ENCODE measurements around the gene RAB1B.

Gene RAB1B

DNA sequence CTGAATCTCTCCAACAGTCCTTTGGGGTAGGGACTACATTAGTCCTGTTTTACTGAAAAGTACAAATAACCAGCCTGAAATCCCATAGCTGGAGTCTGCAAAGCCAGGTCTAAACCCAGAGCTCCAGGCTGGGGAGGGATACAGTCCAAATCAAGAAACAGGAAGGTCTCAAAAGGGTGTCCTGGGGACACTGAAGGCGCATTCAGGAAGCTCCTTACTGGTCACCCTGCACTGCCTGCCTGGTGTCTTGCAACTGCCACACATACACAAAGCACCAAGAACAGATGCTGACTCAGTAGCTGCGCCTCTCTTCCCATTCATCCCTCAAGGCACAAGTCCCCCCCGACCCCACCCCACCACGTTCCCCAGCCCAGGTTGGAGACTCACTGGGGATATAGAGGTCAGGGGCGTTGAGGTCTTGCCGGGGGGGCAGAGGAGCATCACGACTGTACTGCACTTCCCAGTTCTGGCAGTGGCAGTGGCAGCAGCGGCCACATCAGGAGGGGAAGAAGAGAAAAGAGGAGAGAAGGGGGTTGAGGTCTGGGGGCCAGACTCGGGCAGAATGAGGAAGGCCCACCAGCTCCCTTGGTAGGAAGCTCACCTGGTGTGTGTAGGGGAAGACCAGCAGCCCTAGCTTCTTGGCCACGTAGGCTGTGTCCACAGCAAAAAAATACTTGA, 18.9 kb downstream of the RAB1B start:
- no peaks in the 10 kb centered on the region for H3K9me3 ChIP-seq (ENCODE audit: control insufficient read depth, low read length)
- DNase-seq (ENCODE audit: low read depth), result no peak
- H3K9ac ChIP-seq (ENCODE audit: low read length), result peak overlapping the region; percentile 95
- peaks cover 24% of the 10 kb centered on the region for H3K4me1 ChIP-seq (ENCODE audit: control insufficient read depth, insufficient read depth, low read length)
- peaks cover 26% of the 10 kb centered on the region for H3K36me3 ChIP-seq (ENCODE audit: control insufficient read depth, insufficient read depth, low read length, severe bottlenecking)
- peak overlapping the region; percentile 97 for H3K4me3 ChIP-seq (ENCODE audit: low read length)
- peaks cover 2% of the 10 kb centered on the region for H3K27me3 ChIP-seq (replicated peaks; ENCODE audit: control insufficient read depth, insufficient read depth, low read length)

DNA sequence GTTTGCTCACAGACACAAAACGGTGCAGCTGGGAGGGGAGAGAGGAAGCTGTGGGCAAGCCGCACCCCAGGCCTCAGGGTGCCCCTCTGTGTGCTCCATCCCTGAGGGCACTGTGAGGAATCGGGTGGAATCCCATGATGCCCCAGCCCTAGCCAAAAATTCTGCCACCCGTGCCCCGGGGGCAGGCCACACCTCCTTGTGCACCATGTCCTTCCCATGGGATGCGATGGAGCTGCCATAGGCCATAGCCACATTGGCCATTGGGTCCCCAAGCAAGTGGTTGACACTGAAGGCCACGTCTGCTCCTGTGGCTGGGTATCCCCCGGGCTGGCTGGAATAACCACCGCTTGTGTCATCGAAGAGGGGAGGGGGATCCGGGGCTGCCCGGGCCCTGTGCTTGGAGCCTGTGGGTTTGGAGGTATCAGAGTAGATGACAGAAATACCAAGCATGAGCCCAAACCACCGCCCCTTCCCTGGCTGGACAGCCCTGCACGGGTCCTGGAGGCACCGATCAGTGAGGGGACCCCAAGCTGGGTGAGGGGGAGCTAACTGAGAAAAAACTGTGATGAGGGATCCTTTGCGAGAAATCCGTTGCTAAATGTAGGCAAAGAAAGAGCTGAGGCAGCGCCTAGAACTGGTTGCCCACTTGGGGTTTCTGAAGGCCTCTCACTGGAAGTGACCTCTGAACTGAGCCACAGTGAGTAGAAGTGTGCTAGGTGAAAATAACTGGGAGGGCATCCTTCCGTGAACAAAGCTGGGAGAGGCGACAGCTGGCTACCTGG, 19.6 kb downstream of the RAB1B start:
- Histone ChIP-seq H3K4me3 (ENCODE audit: low read length) (peak overlapping the region; percentile 97), H3K27me3 (replicated peaks; ENCODE audit: control insufficient read depth, insufficient read depth, low read length) (peaks cover 9% of the 10 kb centered on the region), H3K4me1 (ENCODE audit: control insufficient read depth, insufficient read depth, low read length) (peaks cover 24% of the 10 kb centered on the region), H3K9me3 (ENCODE audit: control insufficient read depth, low read length) (no peaks in the 10 kb centered on the region), H3K36me3 (ENCODE audit: control insufficient read depth, insufficient read depth, low read length, severe bottlenecking) (peaks cover 26% of the 10 kb centered on the region), H3K9ac (ENCODE audit: low read length) (peak overlapping the region; percentile 95)
- DNase-seq (ENCODE audit: low read depth), result peak; percentile 53

DNA sequence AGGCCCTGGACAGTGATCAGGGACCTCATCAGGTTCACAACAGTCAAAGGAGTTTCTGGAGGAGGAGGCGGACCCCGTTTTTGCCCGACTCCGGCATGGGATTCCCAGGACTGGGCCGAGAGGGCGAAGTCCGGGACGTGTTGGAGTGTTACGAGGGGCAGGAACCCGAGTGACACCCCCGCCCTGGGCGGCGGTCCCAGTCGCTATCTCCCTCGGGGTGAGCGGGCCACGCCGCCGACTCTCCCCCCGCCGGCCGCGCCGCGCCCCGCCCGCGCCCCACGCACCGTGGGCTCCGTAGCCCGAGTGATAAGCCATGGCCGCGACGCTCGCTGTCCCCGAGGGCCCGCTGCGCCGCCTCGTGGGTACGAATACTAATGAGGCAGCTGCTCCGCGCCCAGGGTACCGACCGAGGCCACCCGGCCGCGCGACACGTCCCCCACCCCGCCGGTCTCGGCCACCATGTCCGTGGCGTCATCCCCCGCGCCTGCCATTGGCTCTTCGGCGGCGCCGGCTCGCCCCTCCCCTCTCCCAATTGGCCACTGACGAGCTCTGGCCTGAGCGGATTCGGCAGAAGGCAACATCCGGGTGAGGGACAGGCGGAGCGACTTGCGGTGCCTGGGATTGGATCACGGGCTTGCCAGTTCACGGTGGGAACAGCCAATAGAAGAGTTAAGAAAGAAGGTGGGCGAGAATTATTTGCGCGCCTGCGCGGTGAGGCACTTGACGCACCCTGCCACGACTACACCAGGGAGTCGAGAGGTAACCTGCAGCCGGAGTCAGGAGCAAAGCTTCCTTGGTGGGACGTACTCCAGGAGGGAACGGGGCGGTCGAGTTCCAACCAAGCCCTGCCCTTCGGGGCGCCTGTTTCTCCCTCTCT, 20.5 kb downstream of the RAB1B start, which contains the start of gene YIF1A:
Gene YIF1A, minus strand, starts transcription at position 473 of the 877 bp plus-strand sequence. Its CDS starts 158 bp downstream, at position 315.
- H3K36me3 ChIP-seq (ENCODE audit: control insufficient read depth, insufficient read depth, low read length, severe bottlenecking), result peaks cover 26% of the 10 kb centered on the region
- no peaks in the 10 kb centered on the region for H3K9me3 ChIP-seq (ENCODE audit: control insufficient read depth, low read length)
- H3K9ac ChIP-seq (ENCODE audit: low read length), result peak within 1 kb of the TSS; percentile 95
- peaks cover 24% of the 10 kb centered on the region for H3K4me1 ChIP-seq (ENCODE audit: control insufficient read depth, insufficient read depth, low read length)
- H3K27me3 ChIP-seq (replicated peaks; ENCODE audit: control insufficient read depth, insufficient read depth, low read length), result peaks cover 16% of the 10 kb centered on the region
- H3K4me3 ChIP-seq (ENCODE audit: low read length), result peak within 1 kb of the TSS; percentile 97
- peak; percentile 99 for DNase-seq (ENCODE audit: low read depth)

DNA sequence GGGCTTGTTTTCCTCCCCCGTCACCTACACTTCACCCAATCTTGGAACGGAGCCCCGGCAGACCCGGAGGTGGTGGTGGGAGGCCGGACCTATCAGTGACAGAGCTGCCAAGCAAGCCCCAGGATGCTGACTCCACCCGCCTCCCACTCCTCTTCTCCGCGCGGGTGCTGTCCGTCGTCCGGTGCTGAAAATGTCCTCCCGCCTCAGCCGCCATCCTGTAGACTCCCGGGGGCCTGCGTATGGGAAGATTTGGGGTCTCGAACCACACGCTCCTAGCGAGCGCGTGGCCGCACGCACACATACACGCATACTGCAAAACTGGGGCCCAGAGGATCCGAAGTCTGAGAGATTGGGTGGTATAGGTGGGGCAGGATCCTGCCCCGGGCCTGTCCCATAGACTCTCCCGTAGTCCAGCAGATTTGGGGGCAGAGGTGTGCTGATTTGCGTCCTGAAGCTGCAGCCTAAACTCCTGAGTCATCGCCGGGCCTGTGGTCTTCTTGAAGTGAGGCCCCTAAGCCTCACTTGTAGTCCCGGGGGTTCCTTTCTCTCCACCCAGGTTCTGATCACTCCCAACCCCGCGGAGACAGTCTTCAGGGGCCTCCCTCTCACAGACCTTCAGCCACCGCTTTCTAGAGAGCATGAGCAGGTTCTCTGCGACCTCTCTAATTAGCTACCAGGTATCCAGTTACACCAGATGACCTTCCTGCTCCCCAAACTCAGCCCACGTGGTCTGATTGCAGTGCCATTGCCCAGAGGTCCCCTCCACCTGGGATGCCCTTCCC, 21.3 kb downstream of the RAB1B start:
- peaks cover 24% of the 10 kb centered on the region for H3K4me1 ChIP-seq (ENCODE audit: control insufficient read depth, insufficient read depth, low read length)
- peaks cover 18% of the 10 kb centered on the region for H3K36me3 ChIP-seq (ENCODE audit: control insufficient read depth, insufficient read depth, low read length, severe bottlenecking)
- peak; percentile 90 for DNase-seq (ENCODE audit: low read depth)
- H3K27me3 ChIP-seq (replicated peaks; ENCODE audit: control insufficient read depth, insufficient read depth, low read length), result peaks cover 19% of the 10 kb centered on the region
- peak overlapping the region; percentile 95 for H3K9ac ChIP-seq (ENCODE audit: low read length)
- H3K4me3 ChIP-seq (ENCODE audit: low read length), result peak overlapping the region; percentile 97
- H3K9me3 ChIP-seq (ENCODE audit: control insufficient read depth, low read length), result no peaks in the 10 kb centered on the region

DNA sequence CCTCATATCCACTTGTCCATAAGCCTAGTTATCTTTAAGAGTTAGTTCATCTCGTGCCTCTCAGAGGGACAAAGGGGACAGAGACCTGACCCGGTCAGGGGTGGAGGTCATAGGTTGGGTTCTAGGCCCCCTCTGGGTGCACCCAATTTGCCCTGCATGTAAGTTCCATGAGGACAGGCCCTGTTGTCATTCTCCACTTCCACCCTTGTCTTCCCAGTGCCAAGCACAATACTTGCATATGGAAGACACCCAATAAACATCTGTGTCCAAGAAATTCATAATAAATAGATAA, 21.8 kb downstream of the RAB1B start:
- Histone ChIP-seq H3K36me3 (ENCODE audit: control insufficient read depth, insufficient read depth, low read length, severe bottlenecking) (peaks cover 13% of the 10 kb centered on the region), H3K9ac (ENCODE audit: low read length) (no peak overlapping the region), H3K9me3 (ENCODE audit: control insufficient read depth, low read length) (no peaks in the 10 kb centered on the region), H3K4me1 (ENCODE audit: control insufficient read depth, insufficient read depth, low read length) (peaks cover 24% of the 10 kb centered on the region), H3K4me3 (ENCODE audit: low read length) (peak overlapping the region; percentile 97), H3K27me3 (replicated peaks; ENCODE audit: control insufficient read depth, insufficient read depth, low read length) (peaks cover 19% of the 10 kb centered on the region)
- DNase-seq (ENCODE audit: low read depth), result no peak

DNA sequence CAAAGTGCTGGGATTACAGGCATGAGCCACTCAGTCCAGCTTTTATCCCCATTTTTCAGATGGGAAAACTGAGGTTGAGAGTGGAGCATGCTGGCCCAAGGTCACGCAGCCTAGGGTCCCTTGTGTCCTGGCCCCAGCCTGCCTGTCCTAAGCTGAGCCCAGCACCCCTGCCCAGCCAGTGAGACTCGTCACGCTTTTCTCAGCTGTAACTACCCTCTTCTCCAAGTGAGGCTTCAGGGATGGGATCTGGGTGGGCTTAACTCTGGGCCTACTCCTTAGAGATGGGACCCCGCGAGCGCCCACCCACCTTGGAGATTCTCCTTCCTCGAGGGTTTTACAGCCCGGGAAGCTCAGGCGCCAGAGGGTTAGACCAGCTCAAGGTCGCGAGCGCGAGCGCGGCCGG, 22.9 kb downstream of the RAB1B start:
- H3K9me3 ChIP-seq (ENCODE audit: control insufficient read depth, low read length), result no peaks in the 10 kb centered on the region
- no peak for DNase-seq (ENCODE audit: low read depth)
- peaks cover 22% of the 10 kb centered on the region for H3K27me3 ChIP-seq (replicated peaks; ENCODE audit: control insufficient read depth, insufficient read depth, low read length)
- peaks cover 21% of the 10 kb centered on the region for H3K4me1 ChIP-seq (ENCODE audit: control insufficient read depth, insufficient read depth, low read length)
- no peak overlapping the region for H3K9ac ChIP-seq (ENCODE audit: low read length)
- no peak overlapping the region for H3K4me3 ChIP-seq (ENCODE audit: low read length)
- H3K36me3 ChIP-seq (ENCODE audit: control insufficient read depth, insufficient read depth, low read length, severe bottlenecking), result peaks cover 7% of the 10 kb centered on the region

DNA sequence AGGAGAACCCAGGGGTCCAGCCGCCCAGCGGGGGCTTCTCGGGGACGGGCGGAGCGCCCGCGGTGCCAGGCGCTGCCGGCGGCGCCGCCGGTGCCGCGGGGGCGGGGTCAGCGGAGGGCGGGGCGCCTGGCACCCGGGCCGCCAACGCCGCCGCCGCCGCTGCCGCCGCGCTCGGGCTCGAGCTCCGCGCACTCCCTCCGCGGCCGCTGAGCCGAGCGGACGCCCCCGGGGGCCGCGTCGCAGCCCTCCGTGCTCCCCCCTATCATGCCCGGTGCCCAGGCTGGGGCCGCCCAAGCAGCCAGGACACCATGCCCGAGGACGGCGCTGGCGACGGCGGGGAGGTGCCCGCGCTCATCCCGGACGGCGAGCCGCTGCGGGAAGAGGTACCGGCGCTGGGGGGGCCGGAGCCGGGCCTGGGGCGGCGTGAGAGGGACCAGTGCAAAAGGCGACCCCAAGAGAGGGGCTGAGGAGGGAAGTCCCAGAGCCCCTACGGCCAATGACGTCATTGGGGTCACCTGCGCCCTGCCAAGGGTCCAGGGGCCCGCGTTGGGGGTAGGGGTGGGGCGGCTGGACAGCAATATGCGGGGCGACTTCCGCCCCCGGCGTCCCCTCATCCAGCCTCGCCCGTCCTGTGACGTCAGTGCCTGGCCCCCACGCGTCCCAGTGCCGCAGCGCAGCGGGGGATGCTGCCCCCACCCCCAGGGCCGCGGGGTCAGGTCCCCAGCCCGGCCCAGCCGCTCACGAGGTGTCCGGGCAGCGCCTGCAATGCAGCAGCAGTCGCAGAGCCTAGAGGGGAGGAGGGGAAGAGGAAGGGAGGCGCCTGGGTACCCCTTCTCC, 23.5 kb downstream of the RAB1B start, which contains the start of gene TMEM151A:
Gene TMEM151A, plus strand, starts transcription at position 189 of the 837 bp plus-strand sequence. Its CDS starts 120 bp downstream, at position 309.
- H3K9me3 ChIP-seq (ENCODE audit: control insufficient read depth, low read length), result no peaks in the 10 kb centered on the region
- DNase-seq (ENCODE audit: low read depth), result peak; percentile 48

DNA sequence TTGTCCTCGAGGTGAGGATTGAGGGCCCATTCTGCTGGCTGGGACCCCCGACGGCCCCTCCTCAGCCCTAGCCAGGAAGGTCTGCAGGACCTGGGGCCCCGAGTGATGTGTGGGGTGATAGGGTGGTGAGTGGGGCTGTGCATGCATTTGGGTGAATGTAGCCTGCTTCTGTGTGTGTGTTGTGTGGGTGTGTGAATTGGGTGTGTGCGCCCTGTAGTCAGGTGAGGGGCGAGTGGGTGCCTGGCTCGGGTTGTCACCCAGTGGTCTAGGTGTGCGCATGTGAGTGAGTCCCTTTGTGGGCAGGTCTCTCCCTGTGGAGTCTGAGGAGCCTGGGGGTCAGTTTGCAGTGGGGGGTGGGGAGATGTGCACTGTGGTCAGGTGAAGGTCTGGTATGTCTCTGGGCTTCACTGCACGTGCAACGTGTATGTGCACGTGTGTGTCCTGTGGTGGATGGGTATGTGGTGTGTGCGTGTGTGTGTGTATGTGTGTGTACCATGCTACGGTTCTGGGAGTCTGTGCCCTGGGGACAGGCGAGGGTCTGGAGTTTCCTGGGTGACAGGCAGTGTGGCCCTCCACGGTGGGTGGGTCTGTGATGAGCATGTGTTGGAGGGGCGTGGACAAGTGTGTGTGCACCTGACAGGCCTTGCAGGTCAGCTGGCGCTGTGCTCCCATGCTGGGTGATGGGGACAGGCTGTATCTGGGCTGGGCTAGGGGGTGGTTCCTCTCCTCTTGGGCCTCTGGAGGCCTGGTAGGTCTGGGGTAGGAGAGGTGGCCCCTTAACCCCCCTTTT, 24.3 kb downstream of the RAB1B start:
- Histone ChIP-seq H3K4me3 (ENCODE audit: low read length) (no peak overlapping the region), H3K27me3 (replicated peaks; ENCODE audit: control insufficient read depth, insufficient read depth, low read length) (peaks cover 30% of the 10 kb centered on the region), H3K9me3 (ENCODE audit: control insufficient read depth, low read length) (no peaks in the 10 kb centered on the region), H3K9ac (ENCODE audit: low read length) (no peak overlapping the region), H3K36me3 (ENCODE audit: control insufficient read depth, insufficient read depth, low read length, severe bottlenecking) (no peaks in the 10 kb centered on the region), H3K4me1 (ENCODE audit: control insufficient read depth, insufficient read depth, low read length) (peaks cover 12% of the 10 kb centered on the region)
- no peak for DNase-seq (ENCODE audit: low read depth)

More for the DNA sequence above, 23.5 kb downstream of the RAB1B start, which contains the start of gene TMEM151A:
- Histone ChIP-seq H3K27me3 (replicated peaks; ENCODE audit: control insufficient read depth, insufficient read depth, low read length) (peaks cover 27% of the 10 kb centered on the region), H3K9ac (ENCODE audit: low read length) (no peak within 1 kb of the TSS), H3K4me1 (ENCODE audit: control insufficient read depth, insufficient read depth, low read length) (peaks cover 20% of the 10 kb centered on the region), H3K4me3 (ENCODE audit: low read length) (peak within 1 kb of the TSS; percentile 65), H3K36me3 (ENCODE audit: control insufficient read depth, insufficient read depth, low read length, severe bottlenecking) (peaks cover 2% of the 10 kb centered on the region)

DNA sequence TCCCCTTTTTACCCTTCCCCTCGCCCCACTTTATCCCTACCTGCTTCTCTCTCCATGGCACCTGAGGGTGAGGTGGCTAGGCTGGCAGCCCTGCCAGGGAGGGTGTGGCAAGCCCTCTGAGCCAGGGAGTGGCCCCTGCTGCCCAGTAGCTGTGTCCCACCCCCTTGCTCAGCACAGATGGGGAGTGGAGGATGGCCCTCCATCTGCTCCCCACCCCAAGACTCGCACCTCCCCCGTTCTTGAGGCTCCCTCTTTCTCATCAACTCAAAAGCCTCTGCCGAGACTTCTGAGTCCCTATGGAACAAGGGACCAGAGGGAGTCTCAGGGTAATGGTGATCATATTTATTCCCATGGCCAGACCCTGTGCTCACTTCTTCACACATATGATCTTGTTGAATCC, 24.9 kb downstream of the RAB1B start:
- Histone ChIP-seq H3K4me3 (ENCODE audit: low read length) (no peak overlapping the region), H3K9me3 (ENCODE audit: control insufficient read depth, low read length) (no peaks in the 10 kb centered on the region), H3K27me3 (replicated peaks; ENCODE audit: control insufficient read depth, insufficient read depth, low read length) (peaks cover 30% of the 10 kb centered on the region), H3K9ac (ENCODE audit: low read length) (no peak overlapping the region), H3K4me1 (ENCODE audit: control insufficient read depth, insufficient read depth, low read length) (peaks cover 7% of the 10 kb centered on the region), H3K36me3 (ENCODE audit: control insufficient read depth, insufficient read depth, low read length, severe bottlenecking) (no peaks in the 10 kb centered on the region)
- DNase-seq (ENCODE audit: low read depth), result no peak

All from adipocyte (in vitro differentiated cells).